HG03378 (cell line): Measurements from ENCODE around the gene GMPPA.

Source experiments
- ATAC-seq: cut with Tn5 transposase; IDR thresholded peaks from one replicate; pipeline ENCODE4 v1.9.1; 2021; ENCODE audit warnings: mild to moderate bottlenecking, moderate library complexity; ENCODE audit not compliant: unreplicated experiment

Gene GMPPA

GRCh38 chr2:219517954-219518778 is 19.5 kb downstream of the GMPPA start:
- ATAC-seq: no peak

- ATAC-seq: no peak
These were observed 20.8 kb downstream of the GMPPA start for GRCh38 chr2:219519526-219519916.

- no peak for ATAC-seq
These were observed 21.4 kb downstream of the GMPPA start for GRCh38 chr2:219520079-219520478.

GRCh38 chr2:219521066-219521880 is 22.6 kb downstream of the GMPPA start:
- ATAC-seq: no peak

GRCh38 chr2:219522111-219523030 is 23.7 kb downstream of the GMPPA start:
- ATAC-seq: no peak

- no peak for ATAC-seq
These were observed 24.5 kb downstream of the GMPPA start for GRCh38 chr2:219523031-219523671.

- no peak for ATAC-seq
These were observed 26.1 kb downstream of the GMPPA start for GRCh38 chr2:219524817-219525216.

GRCh38 chr2:219525533-219526232 is 27.0 kb downstream of the GMPPA start:
- ATAC-seq: no peak

- no peak for ATAC-seq
These were observed 27.8 kb downstream of the GMPPA start for GRCh38 chr2:219526320-219527075.

- no peak for ATAC-seq
These were observed 28.3 kb downstream of the GMPPA start for GRCh38 chr2:219527076-219527394.

- no peak for ATAC-seq
These were observed 28.8 kb downstream of the GMPPA start for GRCh38 chr2:219527472-219527871.

- ATAC-seq: peak; percentile 84
These were observed 31.6 kb downstream of the GMPPA start for GRCh38 chr2:219530048-219530963.

- ATAC-seq: no peak
These were observed 33.1 kb downstream of the GMPPA start for GRCh38 chr2:219531639-219532377.

- no peak for ATAC-seq
These were observed 33.6 kb downstream of the GMPPA start for GRCh38 chr2:219532378-219532649.

- no peak for ATAC-seq
These were observed 35.4 kb downstream of the GMPPA start for GRCh38 chr2:219533930-219534661.

- no peak for ATAC-seq
These were observed 37.7 kb downstream of the GMPPA start for GRCh38 chr2:219536425-219536824.

GRCh38 chr2:219536967-219537366 is 38.3 kb downstream of the GMPPA start:
- no peak for ATAC-seq
